NCI-H2107 treated with DMSO at 0.1 percent for 48 hours (cell line): ENCODE results near the gene IFNGR2.
"Not testable (repeated sequence)": the region's sequence is repeated elsewhere in the genome, so short reads cannot be mapped to it uniquely, and the experiment has no call there.

ENCODE experiments used
- DNase-seq: peaks from one replicate; lab custom pipeline; 2025; ENCODE audit not compliant: unreplicated experiment; lab: John Stamatoyannopoulos, UW

The IFNGR2 gene

GRCh38 chr21:33434770-33435360, 31.7 kb downstream of the IFNGR2 start:
- no peak for DNase-seq

GRCh38 chr21:33437140-33437539, 33.9 kb downstream of the IFNGR2 start:
- no peak for DNase-seq

GRCh38 chr21:33441489-33442477, 38.6 kb downstream of the IFNGR2 start:
- DNase-seq, result peak; percentile 84

GRCh38 chr21:33443194-33443593, 40.0 kb downstream of the IFNGR2 start:
- no peak for DNase-seq

GRCh38 chr21:33444499-33444898, 41.3 kb downstream of the IFNGR2 start:
- no peak for DNase-seq

GRCh38 chr21:33446620-33447019, 43.4 kb downstream of the IFNGR2 start:
- DNase-seq, result not testable (repeated sequence)

- DNase-seq, result no peak
These were observed 46.4 kb downstream of the IFNGR2 start for GRCh38 chr21:33449616-33450015.

GRCh38 chr21:33451634-33452071, 48.4 kb downstream of the IFNGR2 start:
- no peak for DNase-seq

- DNase-seq, result no peak
These were observed 49.1 kb downstream of the IFNGR2 start for GRCh38 chr21:33452362-33452761.

- no peak for DNase-seq
These were observed 52.7 kb downstream of the IFNGR2 start for GRCh38 chr21:33455686-33456446.

GRCh38 chr21:33458861-33459260, 55.6 kb downstream of the IFNGR2 start:
- no peak for DNase-seq

GRCh38 chr21:33461538-33462250, 58.5 kb downstream of the IFNGR2 start:
- no peak for DNase-seq

GRCh38 chr21:33469183-33469582, 66.0 kb downstream of the IFNGR2 start:
- DNase-seq, result not testable (repeated sequence)

- no peak for DNase-seq
These were observed 67.5 kb downstream of the IFNGR2 start for GRCh38 chr21:33470701-33471100.

GRCh38 chr21:33473344-33473743, 70.1 kb downstream of the IFNGR2 start:
- no peak for DNase-seq

GRCh38 chr21:33477066-33477465, 73.9 kb downstream of the IFNGR2 start:
- DNase-seq, result no peak

GRCh38 chr21:33478182-33478581, 75.0 kb downstream of the IFNGR2 start:
- no peak for DNase-seq

GRCh38 chr21:33478935-33479678, 75.9 kb downstream of the IFNGR2 start:
- peak; percentile 28 for DNase-seq

- DNase-seq, result peak; percentile 79
These were observed 76.7 kb downstream of the IFNGR2 start, which contains the start of gene TMEM50B for GRCh38 chr21:33479679-33480480. Gene TMEM50B, minus strand, starts transcription at chr21:33479974. Its CDS starts 11,089 bp downstream, at chr21:33468885.
